Hematopoietic multipotent progenitor cell treated with erythropoietin and hydrocortisone succinate and interleukin-3 and kit ligand, for 6 days (in vitro differentiated cells): ENCODE results near the gene RANBP10.
A peak's percentile ranks its signal among the peaks of the same experiment; 100 is the strongest.

Experiments used
- DNase-seq: peaks from one replicate; pipeline ENCODE4 v3.0.0-alpha.2; 2015

Gene RANBP10

DNA sequence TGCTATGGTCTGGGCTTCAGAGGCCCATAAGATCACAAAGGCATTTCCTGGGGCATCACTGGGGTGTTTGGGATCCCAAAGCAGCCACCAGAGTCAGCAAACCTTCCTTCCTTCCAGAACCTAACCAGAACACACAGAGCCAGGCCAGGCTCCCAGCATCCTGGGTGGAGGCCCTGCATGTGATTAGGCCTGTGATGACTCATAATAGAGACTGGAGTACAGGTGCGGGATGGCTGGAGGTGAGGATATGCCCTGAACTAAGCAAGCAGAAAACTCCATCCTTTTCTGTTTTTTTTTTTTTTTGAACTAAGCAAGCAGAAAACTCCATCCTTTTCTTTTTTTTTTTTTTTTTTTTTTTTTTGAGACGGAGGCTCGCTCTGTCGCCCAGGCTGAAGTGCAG lies 69.5 kb downstream of the RANBP10 start:
- no peak for DNase-seq

DNA sequence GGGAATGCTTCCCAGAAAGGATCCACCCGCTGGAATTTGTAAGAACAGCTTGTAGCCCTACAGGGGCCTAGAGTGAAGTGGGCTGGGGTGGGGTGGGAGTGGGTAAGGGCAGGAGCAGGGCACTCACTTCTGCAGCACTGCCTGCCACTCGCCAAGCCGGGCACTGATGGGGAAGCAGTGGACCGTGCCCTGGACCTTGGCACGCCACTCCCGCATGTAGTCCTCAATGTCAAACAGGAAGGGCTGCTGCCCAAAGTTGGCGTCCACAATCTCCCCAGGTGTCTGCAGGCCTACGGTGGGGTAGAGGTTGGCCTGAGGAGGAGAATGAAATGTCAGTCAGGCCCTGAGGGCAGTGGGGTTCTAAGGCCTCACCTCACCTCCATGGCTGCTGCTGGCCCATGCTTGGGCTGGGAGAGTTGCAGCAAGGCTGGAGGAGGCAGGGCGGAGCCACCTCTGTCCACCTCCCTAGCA lies 71.6 kb downstream of the RANBP10 start:
- DNase-seq: no peak

DNA sequence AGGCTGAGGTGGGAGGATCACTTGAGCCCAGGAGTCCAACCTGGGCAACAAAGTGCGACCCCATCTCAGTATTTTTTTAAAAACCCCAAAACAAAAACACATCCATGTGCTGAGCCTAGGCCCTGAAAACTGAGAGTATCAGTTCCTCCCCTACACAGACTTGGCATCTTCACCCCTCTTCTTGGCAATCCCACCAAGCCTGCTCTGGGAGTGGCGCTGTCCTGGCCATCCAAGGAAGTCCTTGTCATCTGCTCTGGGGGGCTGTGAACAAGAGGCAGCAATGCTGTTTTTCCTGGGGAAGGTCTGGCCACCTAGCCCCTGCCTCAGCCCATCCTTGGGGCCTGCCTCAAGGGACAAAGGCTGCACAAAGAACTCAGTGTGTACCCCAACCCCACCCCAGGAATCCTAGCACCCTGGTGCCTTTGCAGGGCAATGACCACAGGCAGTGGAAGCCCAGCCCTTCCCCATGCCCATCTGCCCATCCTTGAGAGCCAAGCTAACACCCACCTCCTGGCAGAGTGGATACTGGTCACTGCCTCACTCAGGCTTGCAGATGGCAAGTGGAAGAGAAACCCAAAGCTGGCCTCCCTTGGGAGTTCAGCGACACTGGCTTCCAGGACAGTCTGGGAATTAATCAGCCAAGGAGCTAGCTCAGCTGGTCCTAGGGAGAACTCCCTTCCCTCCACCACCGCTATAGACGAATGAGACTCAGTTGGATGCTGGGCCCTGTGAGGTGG lies 72.5 kb downstream of the RANBP10 start:
- DNase-seq: no peak

DNA sequence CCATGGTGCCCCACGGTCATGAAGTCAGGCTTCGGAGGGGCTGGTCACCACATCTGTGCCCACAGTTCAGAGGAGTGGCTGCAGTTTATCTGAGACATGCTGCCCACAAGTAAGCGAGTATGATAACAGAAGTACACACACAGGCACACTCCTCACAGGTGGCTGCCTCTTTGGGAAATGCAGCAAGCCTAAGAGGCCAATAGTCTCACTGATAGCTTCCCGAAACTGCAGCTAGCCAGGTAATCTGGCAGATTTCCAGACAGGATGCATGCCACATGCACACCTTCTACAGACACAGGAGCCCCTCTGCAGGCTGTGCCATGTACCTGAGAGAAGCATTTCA lies 74.6 kb downstream of the RANBP10 start:
- peak; percentile 76 for DNase-seq

DNA sequence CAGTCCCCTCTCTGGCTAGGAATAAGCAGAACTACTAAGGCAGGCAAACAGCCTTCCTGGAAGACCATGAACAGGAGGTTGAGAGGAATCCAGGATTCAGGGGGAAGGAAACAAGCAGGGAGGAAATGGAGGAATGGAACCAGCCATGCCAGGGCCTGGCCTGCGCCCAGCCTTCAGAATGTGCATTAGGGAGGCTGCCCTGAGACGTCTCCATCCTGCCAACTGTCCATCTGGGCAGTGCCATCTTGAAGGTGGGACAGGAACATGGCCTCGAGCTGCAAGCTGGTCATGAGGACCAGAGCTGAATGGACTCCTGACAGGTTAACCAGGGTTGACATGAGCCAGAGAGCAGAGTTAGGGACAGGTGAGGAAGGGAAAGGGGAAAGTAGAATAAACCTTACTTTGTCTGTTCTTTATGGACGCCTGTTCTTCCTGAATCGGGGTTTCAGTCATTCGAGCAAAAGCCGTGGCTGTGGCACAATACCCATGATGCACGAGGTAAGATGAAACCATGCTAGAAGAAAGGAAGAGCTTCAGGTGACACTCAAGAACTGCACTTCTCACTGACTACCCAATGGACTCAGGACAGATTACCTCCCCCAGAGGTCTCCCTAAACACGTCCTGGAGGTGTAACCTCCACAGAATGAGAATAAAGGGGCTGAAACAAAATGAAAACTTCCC lies 75.1 kb downstream of the RANBP10 start:
- no peak for DNase-seq

DNA sequence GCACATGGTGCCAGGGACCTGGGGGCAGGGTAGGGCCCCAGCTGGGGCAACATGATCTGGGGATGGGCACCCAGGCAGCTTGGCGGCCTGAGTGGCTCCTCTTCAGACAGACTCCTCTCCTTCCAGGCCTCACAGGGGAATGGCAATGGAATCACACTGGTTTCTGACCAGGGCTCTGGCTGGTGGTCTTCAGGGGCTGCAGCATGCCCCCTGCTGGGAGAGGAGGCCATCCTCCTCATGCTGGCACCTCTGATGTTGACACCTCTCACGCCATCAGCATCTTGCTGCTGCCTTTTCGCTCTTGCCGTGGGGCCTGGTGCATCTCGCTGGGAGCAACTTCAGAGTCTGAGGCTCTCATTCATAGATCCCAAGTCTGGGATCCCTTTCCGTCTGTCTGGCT lies 76.0 kb downstream of the RANBP10 start:
- DNase-seq: no peak

DNA sequence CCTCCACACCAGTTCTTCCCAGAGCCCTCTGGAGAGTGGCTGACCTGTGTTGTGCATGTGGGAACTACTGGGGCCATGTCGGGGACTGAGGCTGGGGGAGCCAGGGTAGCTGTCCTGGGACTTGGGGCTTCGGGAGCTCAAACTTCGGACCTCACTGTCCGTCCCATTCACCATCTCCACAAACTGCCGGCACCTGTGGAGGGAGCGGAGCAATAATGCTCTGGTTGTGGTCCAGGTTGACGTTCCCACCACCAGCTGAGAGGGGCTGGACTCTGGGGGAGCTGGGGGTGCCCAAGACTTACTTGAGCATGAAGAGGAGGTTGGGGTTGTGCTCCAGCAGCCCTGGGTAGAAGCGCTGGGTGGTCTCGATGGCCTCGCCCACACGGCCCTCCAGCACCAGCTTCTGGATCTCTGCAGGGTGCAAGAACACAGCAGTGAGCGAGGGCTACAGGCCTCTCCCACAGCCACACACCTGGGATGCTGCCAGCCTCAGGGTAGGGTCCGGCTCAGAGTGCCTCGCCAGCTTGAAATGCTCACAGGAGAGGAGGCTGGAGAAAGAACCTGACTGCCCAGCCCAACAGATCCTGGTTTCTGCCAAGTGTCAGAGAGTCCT lies 76.6 kb downstream of the RANBP10 start:
- DNase-seq: no peak

DNA sequence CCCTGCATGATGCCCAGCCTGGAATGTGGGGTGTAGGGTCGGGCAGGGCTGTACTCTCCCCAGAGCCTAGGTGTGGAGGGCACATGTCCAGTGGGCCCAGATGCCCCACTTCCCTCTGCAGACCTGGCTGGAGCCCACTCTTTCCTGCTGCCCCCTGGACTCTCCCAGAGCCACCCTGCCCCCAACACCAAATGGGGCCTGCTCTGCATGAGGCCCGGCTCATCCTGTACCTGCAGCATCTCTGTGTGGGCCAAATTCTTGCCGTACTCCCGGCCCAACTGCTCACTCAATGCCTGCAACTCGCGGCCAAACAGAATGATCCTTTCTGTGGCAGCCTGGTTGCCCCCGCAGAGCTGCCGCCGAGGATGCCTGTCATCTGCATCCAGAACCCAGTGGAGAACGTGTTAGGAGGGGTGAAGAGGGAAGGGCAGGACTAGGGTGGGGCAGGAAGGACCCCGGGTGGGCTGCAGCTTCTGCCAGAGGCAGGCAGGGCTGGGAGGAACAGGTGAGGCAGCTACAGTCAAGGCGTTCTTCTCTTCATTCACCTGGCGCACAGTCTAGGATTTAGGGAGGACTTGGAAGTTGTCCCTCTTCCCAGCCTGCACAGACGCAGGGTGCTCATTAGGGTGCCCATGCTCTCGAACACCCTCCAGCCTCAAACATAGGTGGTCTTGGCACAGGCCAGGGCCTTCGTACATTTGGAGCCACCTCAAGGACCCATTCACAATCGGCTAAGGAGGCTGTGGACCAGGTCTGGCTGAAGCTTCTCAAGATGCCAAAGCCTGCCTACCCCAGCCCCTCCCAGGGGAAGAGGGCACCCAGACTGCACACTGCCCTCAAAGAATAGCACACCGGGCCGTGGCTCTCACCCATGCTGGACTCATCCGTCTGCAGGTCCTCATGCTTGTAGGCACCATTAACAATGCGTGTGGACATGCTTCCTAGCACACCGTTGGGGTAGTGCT lies 78.6 kb downstream of the RANBP10 start:
- DNase-seq: no peak

DNA sequence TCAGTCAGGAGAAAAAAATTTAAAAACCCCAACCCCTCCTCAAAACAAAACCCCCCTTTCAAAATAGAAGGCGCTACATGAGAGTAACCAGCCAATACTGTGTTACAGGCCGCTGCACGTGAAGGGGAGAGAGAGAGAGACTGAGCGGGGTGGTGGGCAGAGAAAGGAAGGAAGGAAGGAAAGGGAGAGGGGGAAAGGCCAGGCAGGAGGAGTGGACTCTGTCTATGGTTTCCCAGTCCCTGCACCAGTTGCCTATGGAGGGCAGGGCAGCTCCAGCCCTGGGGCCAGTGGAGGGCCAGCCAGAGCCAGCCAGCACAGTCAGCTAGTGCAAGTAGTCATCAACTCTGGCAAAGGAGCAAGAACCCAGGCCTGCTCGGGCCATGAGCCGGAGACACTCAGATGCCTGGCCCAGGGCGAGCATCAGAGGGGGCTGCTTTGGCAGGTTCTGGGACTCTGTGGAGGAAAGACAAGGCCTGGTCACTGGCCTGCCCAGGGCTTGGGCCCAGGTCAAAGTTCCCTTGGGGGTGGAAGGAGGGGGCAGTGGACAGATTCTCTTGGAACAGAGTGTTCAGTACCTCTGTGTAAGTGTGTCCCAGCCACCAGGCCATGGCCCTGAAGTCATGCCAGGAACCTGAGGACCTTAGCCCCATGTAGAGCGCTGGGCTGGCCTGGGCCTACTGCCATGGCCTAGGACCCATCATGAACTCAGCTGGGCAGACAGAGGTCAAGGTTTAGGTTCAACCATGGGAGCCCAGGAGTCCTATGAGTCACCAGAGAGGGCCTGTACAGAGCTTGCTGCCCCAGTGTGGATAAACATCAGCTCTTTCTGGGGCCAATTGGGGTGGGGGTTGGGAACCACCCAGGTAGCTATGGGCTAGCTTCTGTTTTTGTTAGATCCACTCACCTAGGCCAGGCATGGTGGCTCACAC lies 80.0 kb downstream of the RANBP10 start:
- DNase-seq: no peak

DNA sequence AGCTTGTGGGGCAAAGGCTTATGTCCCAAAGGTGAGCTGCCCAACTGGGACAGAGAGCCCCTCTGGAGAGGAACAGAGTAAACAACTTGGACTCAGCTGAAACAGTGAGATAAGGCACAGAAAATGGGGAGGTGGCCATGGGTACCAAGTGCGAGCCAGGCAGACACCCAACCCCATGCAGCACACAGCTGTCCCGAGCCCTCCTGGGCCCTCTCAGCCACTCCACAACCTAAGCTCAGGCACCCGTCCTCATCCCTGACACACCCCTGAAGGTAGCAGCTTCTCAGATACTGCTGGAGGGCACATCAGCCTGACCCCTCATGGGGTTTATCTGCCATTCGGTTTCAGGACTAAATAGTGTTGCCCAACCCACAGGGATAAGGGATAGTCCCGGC lies 82.5 kb downstream of the RANBP10 start:
- no peak for DNase-seq

DNA sequence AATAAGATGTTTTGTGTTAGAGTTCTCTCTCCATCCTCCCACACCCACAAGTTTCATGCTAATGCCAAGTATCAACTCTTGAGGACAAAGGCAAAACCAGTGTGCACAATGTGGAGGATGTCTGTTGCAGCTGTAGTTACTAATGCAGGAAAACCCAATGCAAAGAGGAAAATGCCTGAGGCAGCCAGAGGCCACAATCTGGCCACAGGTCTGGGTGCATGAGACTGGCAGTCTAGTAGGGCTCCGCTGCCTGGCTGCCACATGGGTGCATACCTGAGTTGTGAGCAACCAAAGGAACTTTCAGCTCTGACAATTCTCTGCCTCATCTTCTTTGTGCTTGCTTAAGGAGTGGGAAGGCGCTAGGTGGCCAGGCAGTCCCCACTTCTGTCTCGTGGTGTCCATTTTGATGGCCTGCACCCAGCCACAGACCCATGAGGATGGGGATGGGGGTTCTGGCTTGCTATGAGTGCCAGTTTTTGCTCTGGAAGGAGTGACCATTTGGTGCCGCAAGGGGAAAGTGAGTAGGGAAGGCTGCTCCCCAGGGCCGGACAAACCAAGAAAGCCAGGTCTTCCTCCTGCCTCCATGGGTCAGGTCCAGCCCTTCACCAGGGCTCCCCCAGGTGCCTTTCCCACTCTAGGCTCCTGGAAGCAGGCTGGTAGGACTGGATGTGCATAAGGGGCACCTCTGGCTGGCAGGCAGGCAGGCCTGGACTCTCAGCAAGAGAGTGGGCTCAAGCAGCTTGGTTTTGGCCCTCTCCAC lies 83.0 kb downstream of the RANBP10 start:
- DNase-seq: no peak

DNA sequence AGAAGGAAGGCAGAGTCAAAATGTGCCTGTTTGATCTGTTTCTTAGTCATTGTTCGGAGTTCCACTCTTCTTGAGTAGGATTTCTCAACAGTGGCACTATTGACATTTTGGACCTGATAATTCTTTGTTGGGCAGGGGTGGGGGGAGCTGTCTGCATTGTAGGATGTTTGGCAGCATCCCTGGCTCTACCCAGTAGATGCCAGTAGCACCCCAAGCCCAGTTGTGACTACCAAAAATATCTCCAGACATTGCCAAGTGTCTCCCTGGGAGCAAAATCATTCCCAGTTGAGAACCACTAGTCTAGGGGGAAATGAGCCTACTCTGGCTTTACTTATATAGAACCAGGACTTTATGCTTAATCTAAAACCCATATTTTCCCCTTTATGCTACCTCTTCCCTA lies 86.1 kb downstream of the RANBP10 start:
- DNase-seq: peak; percentile 21

DNA sequence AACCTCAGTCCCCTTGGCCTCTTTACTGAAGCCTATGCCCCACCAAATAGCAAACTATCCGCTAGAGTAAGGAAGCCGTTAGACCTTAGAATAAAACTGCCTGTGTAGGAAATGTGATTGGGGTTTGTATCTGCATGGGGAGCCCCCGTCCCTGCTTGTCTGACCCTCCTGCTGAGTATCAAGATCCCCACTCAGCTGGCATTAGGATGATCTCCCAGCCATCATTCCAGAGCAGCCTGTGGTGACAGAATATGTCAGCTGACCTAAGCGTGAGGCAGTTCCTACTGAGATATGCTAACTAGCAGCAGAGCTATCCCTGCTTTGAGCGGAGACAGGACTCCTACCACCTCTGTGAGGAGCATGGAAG lies 86.6 kb downstream of the RANBP10 start:
- DNase-seq: peak; percentile 80

DNA sequence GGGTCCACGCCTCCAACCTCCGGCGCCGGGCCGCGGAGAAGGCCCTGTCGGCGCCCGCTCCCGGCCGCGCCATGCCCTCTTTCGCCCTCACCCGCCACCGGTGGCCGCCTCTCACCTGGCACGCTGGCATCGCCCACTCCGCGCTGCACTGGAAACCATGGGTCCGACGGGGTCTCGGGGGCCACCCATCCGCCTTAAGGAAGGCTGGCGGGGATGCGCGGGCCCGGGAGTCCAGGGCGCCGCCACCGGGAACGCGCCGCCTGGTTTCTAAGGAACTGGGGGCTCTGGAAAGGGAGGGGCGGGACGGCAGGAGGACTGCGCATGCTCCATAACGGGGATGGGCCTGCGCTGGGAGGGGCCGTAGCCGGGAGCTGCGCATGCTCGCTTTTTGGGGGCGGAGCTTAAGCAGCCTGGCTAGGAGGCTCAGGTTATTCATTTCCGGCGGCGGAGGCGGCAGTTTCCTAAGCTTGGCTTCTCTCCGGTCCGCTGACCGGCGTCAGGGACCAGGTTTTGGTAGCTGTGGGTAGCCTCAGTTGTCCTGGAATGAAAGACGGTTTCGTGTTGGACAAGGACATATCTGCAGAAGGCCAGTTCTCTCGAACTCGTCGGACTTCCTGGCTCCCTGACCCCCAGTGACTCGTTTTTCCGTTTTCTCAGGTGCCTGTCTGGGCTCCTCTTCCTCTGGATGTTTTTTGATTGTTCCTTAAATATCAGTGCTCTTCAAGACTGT lies 87.1 kb downstream of the RANBP10 start, which contains the start of gene GFOD2:
TSS of gene GFOD2 (minus strand) at position 269 of the 730 bp plus-strand sequence. CDS start 33,601 bp downstream, outside the sequence.
- DNase-seq: peak; percentile 97

DNA sequence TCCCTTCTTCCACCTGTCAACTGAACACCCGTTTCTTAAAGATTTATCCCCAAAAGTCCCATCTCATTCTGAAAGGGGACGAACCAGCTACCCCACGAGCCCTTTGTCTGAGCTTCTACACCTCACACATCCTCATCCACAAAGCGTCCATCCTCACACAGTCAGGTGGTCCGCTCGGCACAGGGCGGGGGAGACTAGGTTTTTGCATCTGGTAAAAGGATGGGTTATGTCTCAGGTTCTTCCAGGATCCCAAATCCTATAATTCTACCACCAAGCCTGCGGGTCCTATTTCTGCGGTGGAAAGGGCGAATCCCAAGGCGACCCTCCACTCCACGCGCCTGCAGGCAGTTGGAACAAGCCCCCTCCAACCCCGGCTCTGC lies 87.7 kb downstream of the RANBP10 start:
- DNase-seq: peak; percentile 25

DNA sequence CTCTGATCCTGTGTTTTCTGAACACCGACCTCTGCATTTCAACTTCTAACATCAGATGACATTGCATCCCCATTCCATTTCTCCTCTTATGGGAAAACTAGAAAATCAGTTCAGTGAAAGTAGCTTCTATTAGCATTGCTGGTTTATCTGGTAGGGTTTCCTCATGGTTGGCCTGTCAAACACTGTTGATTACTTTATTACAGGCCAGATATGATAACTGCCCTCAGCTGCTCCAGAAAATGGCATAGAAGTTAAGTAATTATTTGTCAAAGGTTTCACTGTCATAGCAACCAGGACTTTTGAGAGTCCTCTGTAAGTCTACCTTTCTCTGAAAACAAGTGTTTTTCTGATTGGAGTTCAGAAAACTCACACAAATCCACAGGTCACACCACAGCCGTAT lies 90.3 kb downstream of the RANBP10 start:
- DNase-seq: no peak

DNA sequence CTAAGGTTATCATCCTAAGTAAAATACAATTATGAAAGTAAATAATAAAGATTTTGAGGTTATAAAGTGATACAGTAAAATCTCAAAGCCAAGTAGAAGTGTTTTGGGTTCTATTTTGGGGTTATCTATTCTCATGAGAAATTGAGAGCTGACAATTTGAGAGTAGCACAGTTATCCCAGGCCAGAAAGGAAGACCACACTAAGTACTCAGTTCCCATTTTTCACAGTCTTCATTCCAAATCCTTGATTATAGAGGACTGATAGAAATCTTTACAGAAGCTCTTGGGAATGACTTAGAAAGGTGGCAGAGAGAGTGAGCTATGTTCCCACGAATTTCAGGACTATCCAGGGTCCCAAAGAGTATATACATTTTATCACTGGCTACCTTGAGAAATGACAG lies 91.8 kb downstream of the RANBP10 start:
- DNase-seq: no peak

DNA sequence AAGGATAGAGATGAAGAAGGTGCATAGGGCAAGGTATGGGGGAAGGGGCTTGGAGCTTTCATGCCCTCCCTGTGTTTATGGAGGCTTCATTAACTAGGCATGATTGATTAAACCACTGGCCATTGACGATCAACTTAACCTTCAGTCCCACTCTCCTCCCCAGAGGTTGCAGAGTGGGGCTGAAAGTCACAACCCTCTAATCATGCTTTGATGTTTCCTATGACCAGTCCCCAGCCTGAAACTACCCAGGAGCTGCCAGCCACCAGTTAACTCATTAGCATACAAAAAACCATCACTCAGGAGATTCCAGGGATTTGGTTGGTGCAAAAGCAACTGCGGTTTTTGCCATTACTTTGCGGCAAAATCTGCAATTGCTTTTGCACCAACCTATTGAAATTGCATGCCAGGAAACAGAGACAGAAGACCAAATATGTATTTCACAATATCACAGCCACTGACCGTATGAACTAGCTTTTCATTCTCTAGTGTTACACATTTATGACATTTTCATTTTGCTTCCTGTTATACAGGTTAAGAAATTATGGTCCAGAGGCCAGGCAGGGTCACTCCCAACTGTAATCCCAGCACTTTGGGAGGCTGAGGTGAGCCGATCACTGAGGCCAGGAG lies 92.6 kb downstream of the RANBP10 start:
- DNase-seq: no peak

DNA sequence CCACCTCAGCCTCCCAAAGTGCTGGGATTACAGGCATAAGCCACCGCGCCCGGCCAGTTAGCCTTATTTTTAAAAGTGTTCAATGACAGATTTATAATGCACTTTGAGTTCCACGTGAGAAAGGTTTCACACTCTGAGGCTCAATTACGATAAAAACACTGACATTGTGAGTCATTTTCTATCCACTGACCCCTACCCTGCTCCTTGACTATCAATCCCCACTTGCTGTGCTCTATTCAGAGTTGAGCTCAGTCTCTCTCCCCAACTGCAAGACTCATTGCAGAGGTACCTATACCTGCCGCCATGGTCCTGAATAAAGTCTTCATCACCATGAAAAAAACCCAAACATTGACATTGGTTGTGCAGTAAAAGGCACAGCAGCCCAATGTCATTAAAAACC lies 95.8 kb downstream of the RANBP10 start:
- no peak for DNase-seq

DNA sequence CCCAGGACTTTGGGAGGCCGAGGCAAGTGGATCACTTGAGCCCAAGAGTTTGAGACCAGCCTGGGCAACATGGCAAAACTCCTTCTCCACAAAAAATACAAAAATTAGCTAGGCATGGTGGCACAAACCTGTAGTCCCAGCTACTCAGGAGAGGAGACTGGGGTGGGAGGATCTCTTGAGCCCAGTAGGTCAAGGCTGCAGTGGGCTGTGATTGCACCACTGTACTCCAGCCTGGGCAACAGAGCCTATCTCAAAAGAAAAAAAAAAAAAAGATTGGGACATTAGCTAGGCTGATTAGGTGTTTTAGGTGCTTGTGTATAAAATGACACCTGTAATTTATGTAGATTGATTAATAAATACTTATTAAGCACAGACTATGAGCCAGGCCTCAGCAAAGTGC lies 97.3 kb downstream of the RANBP10 start:
- no peak for DNase-seq
